Lower leg skin (tissue), 3 donors: ENCODE measurements around the gene TEX51.

Experiments used
- CTCF ChIP-seq, 3 donors: fragments of 450-650 bp; IDR thresholded peaks; one replicate each; pipeline ENCODE4 v1.5.1; 2016; ENCODE audit warnings: antibody characterized with exemption in 3 of 3, mild to moderate bottlenecking in 3 of 3, moderate library complexity in 2 of 3
- POLR2A ChIP-seq, 2 donors: fragments of 450-650 bp; IDR thresholded peaks; one replicate each; pipeline ENCODE4 v1.6.1; 2016 to 2017; ENCODE audit warnings: antibody characterized with exemption in 2 of 2, mild to moderate bottlenecking in 1 of 2, moderate library complexity in 1 of 2

GRCh38 chr2:126849054-126849453, 49.6 kb upstream of the TEX51 start:
- TF ChIP-seq CTCF (IDR thresholded peaks at IDR 0.05) (no peak), POLR2A (IDR thresholded peaks at IDR 0.05) (no peak)
